Activated CD4-positive, alpha-beta T cell treated with anti-CD3 and anti-CD28 coated beads, Interleukin-2, Interleukin-6, amounts not matched to agents 100 ng/mL and 50 ng/mL, durations not matched to agents 16 hours and 8 hours (primary cell): Measurements from ENCODE around the gene LDLRAD4.

Experiments used
- DNase-seq: peaks from one replicate; pipeline ENCODE4 v3.0.0-alpha.2; 2020

Gene LDLRAD4

GRCh38 chr18:13394801-13395200 is 176.2 kb downstream of the LDLRAD4 start:
- no peak for DNase-seq

- DNase-seq = no peak
These were observed 177.0 kb downstream of the LDLRAD4 start for GRCh38 chr18:13395577-13395976.

DNA sequence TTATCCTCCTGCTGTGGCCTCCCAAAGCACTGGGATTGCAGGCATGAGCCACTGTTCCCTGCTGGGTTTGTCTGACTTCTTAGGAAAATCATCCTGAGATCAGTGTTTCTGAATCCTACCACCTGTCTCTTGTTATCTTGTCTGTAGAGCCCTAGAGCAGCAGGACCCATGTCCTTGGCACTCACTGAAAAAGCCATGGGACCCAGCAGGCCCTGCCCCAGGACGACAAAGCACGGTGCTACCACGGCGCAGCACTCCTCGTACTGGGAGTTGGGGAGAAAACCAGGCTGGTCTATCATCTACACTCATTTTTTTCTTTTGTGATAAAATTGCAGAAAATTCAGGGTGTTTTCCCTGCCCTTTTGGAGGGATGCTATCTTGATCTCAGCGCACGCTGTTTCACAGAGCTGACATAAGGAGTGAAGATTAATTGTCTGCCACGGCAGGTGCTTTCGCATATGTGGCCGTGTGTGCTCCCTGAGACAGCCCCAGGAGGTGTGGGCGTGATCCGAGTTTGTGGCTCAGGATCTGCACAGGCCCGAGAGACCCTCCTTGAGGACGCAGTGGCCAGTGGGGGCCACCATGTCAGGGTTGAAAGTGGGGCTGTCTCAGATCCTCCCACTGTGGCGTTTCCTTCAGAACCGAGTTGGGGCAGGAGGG is 179.1 kb downstream of the LDLRAD4 start:
- DNase-seq = no peak

DNA sequence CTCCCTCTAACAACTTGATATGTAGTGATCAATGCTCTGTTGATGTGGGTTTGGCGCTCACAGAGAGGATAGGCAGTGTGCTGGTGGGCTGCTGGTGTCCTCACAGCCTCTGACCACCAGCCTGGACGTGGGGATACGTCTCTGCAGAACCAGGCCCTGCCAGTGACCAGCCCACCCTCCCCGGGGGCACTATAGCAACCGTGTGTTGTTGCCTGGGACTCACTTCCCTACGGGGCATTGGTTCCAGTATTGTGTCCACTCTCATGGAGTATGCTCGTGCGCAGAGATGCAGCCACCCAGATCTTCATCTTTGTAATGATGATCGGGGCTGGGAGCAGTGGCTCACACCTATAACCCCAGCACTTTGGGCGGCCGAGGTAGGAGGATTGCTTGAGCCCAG is 180.1 kb downstream of the LDLRAD4 start:
- no peak for DNase-seq

- DNase-seq = no peak
These were observed 181.0 kb downstream of the LDLRAD4 start for GRCh38 chr18:13399511-13399910.

DNA sequence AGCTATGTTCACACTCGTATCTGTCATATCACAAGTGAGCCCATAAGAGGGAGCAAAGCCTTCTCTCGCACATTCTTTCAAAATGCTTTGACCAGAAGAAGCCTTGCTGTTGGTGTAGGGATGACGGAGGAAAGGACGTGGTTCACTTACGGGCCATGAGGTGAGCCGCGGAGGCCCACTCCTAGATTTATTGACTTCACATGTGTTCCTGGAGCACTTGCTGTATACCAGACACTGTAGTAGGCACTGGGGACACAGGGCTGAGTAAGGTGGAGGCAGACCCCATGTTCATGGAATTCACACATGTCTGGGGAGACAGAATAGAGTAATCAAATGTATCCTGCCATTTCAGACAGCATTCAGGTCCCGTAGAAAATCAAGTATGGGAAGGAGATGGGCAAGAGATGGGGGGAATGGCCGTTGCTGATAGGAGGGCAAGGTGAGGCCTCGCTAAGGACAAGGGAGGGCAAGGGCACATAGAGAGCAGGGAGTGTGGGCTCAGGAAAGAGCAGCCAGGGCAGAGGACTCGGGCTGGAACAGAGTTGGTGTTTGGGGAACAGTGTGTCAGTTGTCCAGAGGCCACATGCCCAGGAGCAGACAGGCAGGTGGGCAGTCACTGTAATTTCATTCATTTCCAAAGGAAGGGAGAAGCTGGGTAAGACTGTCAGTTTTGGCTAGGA is 182.2 kb downstream of the LDLRAD4 start:
- no peak for DNase-seq

DNA sequence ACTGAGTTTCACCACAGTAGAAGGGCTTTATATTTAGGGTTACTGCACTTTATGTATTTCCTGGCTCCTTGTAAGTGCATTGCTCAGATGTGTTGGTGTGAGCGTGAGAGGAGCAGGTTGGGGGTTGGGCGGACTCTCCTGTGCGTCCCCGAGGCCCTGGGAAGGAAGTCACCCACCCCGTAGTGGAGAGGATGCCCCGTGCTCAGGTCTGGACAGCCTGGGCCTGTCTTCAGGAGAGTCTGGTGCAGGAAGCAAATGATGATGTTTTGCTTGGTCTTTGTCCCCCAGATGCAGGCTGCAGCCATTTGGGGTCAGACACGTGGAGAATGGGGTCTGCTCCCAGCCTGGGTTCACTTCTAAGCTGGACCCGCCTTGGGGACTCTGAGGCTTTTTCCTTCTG is 182.8 kb downstream of the LDLRAD4 start:
- no peak for DNase-seq

DNA sequence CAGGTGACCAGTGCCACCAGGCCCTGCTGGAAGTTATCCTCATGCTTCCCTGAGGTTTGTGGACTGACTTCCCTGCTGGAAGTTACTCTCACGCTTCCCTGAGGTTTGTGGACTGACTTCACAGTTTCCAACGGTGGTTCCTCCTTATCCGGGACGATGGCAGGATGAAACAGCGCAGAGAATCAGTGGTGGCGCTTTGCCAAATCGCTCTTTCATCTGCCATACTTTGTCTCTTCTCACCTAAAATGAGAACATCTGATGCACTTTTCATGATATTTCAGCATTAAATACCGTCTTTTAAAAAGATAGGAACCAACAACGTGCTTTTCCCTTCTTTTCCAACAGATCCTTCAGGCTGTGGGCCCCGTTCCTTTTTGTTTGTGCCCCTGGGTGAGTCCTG is 183.3 kb downstream of the LDLRAD4 start:
- no peak for DNase-seq

DNA sequence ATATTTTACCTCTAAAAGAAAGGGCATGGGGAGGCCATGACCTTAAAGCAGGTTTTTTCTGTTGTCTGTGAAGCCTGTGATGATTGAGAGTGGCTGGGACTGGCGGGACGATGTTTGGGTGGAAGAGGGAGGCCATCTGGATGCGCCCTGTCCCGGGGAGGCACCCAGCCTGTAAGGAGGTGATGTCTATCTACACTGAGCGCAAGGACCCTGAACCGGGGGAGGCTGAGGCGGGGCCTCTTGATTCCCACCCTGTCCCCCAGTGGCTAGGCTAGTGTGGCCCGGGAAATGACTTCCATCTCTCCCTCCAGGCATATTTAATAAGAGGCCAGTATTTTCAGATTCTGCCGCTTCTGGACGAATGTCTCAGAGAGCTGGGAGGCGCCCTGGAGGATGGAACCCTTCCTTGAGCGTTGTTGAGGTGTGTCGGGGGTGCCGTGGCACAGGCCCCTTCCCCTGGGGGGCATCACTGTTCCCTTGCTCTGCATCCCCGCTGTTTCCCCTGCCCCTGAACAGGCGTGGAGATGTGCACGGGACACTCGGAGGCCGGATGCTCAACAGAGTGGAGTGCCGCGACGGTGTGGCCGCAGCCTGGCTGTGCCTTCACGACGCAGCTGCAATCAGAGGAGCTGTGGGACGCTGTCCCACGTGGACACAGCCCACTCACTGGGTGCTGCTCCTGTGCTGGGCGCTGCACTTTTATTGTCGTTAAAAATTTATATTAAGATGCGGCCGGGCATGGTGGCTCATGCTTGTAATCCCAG is 185.4 kb downstream of the LDLRAD4 start:
- DNase-seq = no peak

DNA sequence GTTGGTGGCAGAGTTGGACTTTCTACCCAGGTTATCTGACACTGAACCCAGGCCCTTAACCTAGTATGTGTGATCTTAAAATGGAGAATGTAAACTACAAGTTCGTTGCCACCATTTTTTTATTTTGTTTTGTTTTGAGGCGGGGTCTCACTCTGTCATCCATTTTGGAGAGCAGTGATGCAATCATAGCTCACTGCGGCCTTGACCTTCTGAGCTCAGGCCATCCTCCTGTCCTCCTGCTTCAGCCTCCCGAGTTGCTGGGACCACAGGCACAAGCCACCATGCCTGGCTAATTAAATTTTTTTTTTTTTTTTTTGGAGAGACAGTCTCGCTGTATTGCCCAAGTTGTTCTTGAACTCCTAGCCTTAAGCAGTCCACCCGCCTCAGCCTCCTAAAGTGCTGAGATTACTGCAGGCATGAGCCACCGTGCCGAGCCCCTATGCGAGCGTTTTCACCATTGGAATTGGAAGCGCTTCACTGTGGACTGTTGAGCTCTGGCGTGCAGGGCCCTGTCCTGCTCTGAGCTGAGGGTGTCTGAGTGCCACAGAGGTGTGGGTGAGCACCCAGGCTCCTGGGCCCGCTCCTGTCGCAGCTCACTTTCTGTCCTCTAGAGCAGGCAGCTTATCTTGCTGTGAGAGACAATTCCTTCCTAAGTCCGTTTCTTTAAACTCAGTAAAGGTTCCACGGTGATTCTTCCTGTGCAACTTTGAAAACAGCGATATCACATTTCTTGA is 186.9 kb downstream of the LDLRAD4 start:
- no peak for DNase-seq

GRCh38 chr18:13406049-13406615 is 187.6 kb downstream of the LDLRAD4 start:
- no peak for DNase-seq

DNA sequence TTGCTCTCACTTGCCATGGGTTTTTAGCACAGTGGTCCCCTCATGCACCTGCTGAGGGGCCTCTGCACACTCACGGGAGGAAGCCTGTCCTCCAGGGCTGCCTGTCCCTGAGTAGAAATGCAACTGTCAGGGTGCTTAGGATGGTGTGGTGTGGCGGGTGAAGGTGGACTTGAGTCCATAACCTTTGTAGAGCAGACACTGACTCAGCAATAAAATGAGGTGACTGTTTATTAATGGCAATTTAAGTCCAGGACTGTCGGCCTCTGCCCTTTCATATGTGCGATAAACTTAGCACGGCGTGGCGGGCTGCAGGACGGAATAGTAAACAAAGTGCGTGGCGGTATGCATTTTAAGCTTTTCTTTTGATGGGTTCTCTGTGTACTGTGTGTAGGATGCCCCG is 188.2 kb downstream of the LDLRAD4 start:
- DNase-seq = no peak

- DNase-seq = no peak
These were observed 188.9 kb downstream of the LDLRAD4 start for GRCh38 chr18:13407484-13407883.

- no peak for DNase-seq
These were observed 190.5 kb downstream of the LDLRAD4 start for GRCh38 chr18:13409026-13409425.

DNA sequence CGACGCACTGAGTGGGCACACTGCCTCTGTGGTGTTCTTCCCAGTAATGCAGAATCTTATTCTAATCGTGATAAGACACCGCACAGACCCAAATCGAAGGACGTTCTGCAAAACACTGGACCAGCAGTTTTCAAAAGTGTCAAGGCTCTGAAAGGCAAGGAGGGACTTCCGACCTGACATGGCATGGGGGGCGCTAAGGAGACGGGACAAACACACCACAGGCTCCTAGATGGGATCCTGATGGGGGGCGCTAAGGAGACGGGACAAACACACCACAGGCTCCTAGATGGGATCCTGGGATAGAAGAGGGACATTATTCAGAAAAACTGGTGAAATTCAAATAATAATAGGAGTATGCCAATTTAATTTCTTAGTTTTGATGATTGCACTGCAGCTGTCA is 191.4 kb downstream of the LDLRAD4 start:
- DNase-seq = no peak

- no peak for DNase-seq
These were observed 191.9 kb downstream of the LDLRAD4 start for GRCh38 chr18:13410471-13410870.

GRCh38 chr18:13412017-13412416 is 193.5 kb downstream of the LDLRAD4 start:
- DNase-seq = no peak

GRCh38 chr18:13412901-13413300 is 194.3 kb downstream of the LDLRAD4 start:
- no peak for DNase-seq

GRCh38 chr18:13414102-13414501 is 195.5 kb downstream of the LDLRAD4 start:
- no peak for DNase-seq

GRCh38 chr18:13414521-13414920 is 196.0 kb downstream of the LDLRAD4 start:
- no peak for DNase-seq

DNA sequence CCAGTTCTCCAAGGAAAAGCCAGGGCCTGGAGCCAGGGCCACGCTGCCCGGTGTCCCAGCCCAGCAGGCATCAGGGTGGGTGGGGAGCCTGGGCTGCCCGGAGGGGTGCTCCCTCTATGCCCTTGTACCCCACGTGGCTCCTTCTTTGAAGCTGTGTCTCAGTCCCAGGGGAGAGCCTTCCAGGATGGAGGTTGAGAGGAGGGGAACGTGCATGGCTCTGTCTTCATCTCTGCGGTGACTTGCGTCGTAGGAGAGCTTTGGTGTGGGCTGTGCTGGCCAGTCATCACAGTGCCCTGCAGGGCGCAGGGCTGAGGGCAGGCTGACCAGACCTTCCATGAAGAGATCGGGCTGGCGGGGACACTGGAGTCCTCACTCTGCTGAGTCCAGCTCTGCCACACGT is 197.2 kb downstream of the LDLRAD4 start:
- DNase-seq = no peak

DNA sequence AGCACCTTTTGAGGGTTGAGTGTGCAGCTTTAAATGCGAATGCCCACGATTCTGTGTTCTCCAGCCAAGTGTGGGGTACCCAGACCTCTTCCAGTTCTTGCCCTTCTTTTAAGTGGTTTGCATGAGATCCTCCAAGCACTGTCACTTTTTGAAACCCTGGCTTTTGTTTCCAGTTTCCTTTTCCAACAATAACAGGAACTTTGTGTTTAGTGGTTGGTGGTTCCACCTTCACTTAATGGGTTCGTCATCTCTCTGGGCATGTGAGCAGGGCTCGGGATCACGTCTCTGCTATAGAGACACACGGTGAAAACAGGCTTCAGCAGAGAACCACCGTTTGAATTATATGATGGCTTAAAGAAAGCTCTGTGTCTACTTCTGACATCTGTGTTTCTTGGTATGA is 197.6 kb downstream of the LDLRAD4 start:
- DNase-seq = no peak

GRCh38 chr18:13416848-13417247 is 198.3 kb downstream of the LDLRAD4 start:
- DNase-seq = no peak
